Activated T-helper 1 cell treated with anti-CD3 and anti-CD28 coated beads, Interleukin-12 subunit alpha, Interleukin-12 subunit beta, Interleukin-2, Interleukin-4 antibody, amounts not matched to agents 30 ng/mL and 10 ng/mL and 1 ng/mL, durations not matched to agents 14 hours and 24 hours and 36 hours (primary cell): ENCODE data around the gene PIK3R5. TPM values are rescaled to one million over a fixed set of nuclear protein-coding genes. Genes with fewer than 3 reads are reported as not detected.

ENCODE experiments used
- DNase-seq: peaks from one replicate; pipeline ENCODE4 v3.0.0; 2021; ENCODE audit warnings: low spot score
- H3K27ac Mint-ChIP-seq: one replicate; pipeline ENCODE4 v1.8.0; 2021; ENCODE audit warnings: mild to moderate bottlenecking, mixed read lengths
- H3K27me3 Mint-ChIP-seq: one replicate; pipeline ENCODE4 v1.8.0; 2022; ENCODE audit warnings: mild to moderate bottlenecking, moderate library complexity, mixed read lengths; ENCODE audit not compliant: insufficient read depth
- H3K36me3 Mint-ChIP-seq: one replicate; pipeline ENCODE4 v1.8.0; 2021; ENCODE audit warnings: low read depth, mixed read lengths
- H3K4me1 Mint-ChIP-seq: one replicate; pipeline ENCODE4 v1.8.0; 2021; ENCODE audit warnings: low read depth, mixed read lengths
- H3K4me3 Mint-ChIP-seq: one replicate; pipeline ENCODE4 v1.8.0; 2021; ENCODE audit warnings: mild to moderate bottlenecking, moderate library complexity, mixed read lengths
- H3K9me3 Mint-ChIP-seq: one replicate; pipeline ENCODE4 v1.8.0; 2021; ENCODE audit warnings: mixed read lengths
- intact Hi-C: fragments of 100-400 bp; cut with micrococcal nuclease; formaldehyde crosslinking; loops from one replicate; pipeline ENCODE4 v1.15.1; 2024
- total RNA-seq: library from RNA; stranded (reverse); gene quantifications from 2 replicates; pipeline ENCODE4 v1.2.3, GENCODE V29; 2022

PIK3R5 gene
- total RNA-seq, 1 donor from 2014 or later = 33.6 TPM

DNA sequence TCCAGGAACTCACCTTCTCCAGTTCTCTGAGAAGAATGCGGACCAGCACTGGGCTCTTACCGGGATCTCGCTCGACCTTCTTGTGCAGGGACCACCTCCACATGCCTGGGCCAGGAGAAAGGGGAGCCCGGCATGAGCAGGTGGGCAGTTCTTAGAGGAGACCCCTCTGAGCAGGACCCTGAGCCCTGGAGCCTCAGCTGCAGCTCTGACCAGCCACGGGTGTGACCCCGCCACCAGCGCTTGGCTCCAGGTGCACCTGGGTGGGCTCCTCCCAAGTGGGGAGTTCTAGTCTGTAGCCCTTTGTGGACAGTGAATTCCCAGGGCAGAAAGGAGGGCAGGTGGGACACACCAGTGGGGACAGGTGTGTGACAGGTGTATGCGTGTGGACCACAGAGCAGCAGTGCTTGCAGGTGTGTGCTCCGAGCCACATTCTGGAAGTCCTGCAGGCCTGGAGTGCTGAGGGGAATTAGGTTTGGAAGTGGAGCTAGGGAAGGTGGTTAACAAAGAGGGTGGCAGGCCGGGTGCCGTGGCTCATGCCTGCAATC is 126.9 kb downstream of the PIK3R5 start:
- peaks cover 5% of the 10 kb centered on the region for H3K36me3 Mint-ChIP-seq
- DNase-seq = no peak
- intact Hi-C loops = no loop called here
- H3K27me3 Mint-ChIP-seq = no peaks in the 10 kb centered on the region
- H3K4me1 Mint-ChIP-seq = no peaks in the 10 kb centered on the region
- H3K9me3 Mint-ChIP-seq = no peaks in the 10 kb centered on the region
- H3K27ac Mint-ChIP-seq = no peak overlapping the region
- no peak overlapping the region for H3K4me3 Mint-ChIP-seq

- intact Hi-C loops = no loop called here
- Mint-ChIP-seq H3K27me3 (no peaks in the 10 kb centered on the region), H3K4me1 (no peaks in the 10 kb centered on the region), H3K4me3 (no peak overlapping the region), H3K9me3 (no peaks in the 10 kb centered on the region), H3K36me3 (peaks cover 3% of the 10 kb centered on the region), H3K27ac (no peak overlapping the region)
- no peak for DNase-seq
These were observed 127.9 kb downstream of the PIK3R5 start for GRCh38 chr17:8837563-8838075.

DNA sequence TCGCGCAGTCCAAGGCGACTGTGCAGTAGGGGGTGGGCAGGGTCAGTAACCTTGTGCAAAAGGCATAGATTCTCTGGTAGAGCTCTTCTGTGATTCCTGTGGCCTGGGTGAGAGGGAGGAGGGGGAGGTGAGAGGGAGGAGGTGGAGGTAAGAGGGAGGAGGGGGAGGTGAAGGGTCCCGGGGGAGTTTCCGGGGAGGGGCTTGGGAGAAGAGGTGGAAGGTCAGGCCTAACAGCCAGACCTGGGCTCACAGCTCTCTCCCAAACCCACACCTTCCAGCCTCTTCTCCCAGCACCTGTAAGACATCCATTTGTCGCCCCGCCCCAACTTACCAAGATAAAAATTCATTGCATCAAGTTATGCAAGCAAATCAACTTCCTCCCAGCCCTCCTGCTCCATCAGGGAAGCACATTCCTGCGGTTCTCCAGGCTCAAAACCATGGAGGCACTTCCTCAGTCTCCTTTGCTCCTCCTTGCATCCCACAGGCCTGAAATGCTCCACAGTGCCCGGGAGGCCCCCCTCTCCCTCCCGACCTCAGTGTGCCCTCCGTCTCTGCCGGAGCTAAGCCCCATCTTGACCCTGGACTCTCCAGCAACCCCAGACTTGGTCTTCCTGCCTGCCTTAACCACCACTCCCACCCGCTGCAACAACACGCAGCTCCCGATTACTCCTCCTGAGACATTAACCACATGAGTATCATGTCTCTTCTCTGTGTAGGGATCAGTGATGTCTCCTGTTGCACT is 128.5 kb downstream of the PIK3R5 start:
- Mint-ChIP-seq H3K4me1 (no peaks in the 10 kb centered on the region), H3K27ac (no peak overlapping the region), H3K9me3 (no peaks in the 10 kb centered on the region), H3K36me3 (peaks cover 3% of the 10 kb centered on the region), H3K4me3 (no peak overlapping the region), H3K27me3 (no peaks in the 10 kb centered on the region)
- no peak for DNase-seq
- intact Hi-C loops = no loop called here

GRCh38 chr17:8835631-8836364 is 129.7 kb downstream of the PIK3R5 start:
- no peaks in the 10 kb centered on the region for H3K27me3 Mint-ChIP-seq
- peaks cover 3% of the 10 kb centered on the region for H3K36me3 Mint-ChIP-seq

GRCh38 chr17:8835106-8835505 is 130.4 kb downstream of the PIK3R5 start:
- Mint-ChIP-seq H3K36me3 (peaks cover 3% of the 10 kb centered on the region), H3K27ac (no peak overlapping the region), H3K4me1 (no peaks in the 10 kb centered on the region), H3K9me3 (no peaks in the 10 kb centered on the region), H3K4me3 (no peak overlapping the region), H3K27me3 (no peaks in the 10 kb centered on the region)
- no peak for DNase-seq
- intact Hi-C loops = no loop called here

More at GRCh38 chr17:8835631-8836364, 129.7 kb downstream of the PIK3R5 start:
- no peaks in the 10 kb centered on the region for H3K4me1 Mint-ChIP-seq
- intact Hi-C loops = no loop called here
- H3K27ac Mint-ChIP-seq = no peak overlapping the region
- no peak for DNase-seq
- no peak overlapping the region for H3K4me3 Mint-ChIP-seq
- no peaks in the 10 kb centered on the region for H3K9me3 Mint-ChIP-seq

- H3K4me1 Mint-ChIP-seq = no peaks in the 10 kb centered on the region
- no peak overlapping the region for H3K4me3 Mint-ChIP-seq
- H3K27ac Mint-ChIP-seq = no peak overlapping the region
- H3K9me3 Mint-ChIP-seq = no peaks in the 10 kb centered on the region
- no peaks in the 10 kb centered on the region for H3K27me3 Mint-ChIP-seq
- peak; percentile 11 for DNase-seq
- intact Hi-C loops = no loop called here
- H3K36me3 Mint-ChIP-seq = peaks cover 3% of the 10 kb centered on the region
These were observed 132.7 kb downstream of the PIK3R5 start for GRCh38 chr17:8832711-8833352.

DNA sequence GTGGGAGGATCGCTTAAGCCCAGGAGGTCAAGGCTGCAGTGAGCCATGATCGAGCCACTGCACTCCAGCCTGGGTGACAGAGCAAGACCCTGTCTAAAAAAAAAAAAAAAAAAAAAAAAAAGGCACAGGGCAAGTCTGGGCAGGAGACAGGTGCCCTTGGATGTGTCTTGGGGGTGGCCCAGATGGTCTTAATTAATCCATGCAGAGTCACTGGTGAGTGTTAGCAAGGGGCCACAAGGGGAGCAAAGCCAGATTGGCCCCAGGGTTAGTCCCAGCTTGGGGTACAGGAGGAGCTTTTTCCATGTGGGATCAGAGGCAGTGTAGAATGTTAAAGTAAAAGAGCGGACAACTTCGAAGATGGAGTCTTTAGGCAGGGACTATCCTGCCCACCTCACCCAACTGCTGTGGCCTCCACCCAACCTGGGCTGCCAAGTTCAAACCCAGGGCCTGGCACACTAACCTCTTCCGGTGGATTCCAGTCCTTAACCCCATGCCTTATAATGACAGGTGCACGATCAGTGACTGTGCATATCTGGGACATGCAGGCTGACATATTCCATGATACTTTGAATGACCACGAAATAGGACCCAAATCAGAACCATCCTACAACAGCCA is 134.2 kb downstream of the PIK3R5 start:
- no peak overlapping the region for H3K4me3 Mint-ChIP-seq
- H3K36me3 Mint-ChIP-seq = peaks cover 2% of the 10 kb centered on the region
- H3K4me1 Mint-ChIP-seq = no peaks in the 10 kb centered on the region
- no peaks in the 10 kb centered on the region for H3K9me3 Mint-ChIP-seq
- H3K27me3 Mint-ChIP-seq = no peaks in the 10 kb centered on the region
- no peak for DNase-seq
- H3K27ac Mint-ChIP-seq = no peak overlapping the region
- intact Hi-C loops = no loop called here

- intact Hi-C loops = no loop called here
- Mint-ChIP-seq H3K27ac (no peak overlapping the region), H3K27me3 (no peaks in the 10 kb centered on the region), H3K36me3 (peaks cover 2% of the 10 kb centered on the region), H3K4me3 (no peak overlapping the region), H3K4me1 (no peaks in the 10 kb centered on the region), H3K9me3 (peaks cover 4% of the 10 kb centered on the region)
- DNase-seq = no peak
These were observed 135.4 kb downstream of the PIK3R5 start for GRCh38 chr17:8830141-8830540.

- H3K4me3 Mint-ChIP-seq = no peak overlapping the region
- no peak for DNase-seq
- no peaks in the 10 kb centered on the region for H3K4me1 Mint-ChIP-seq
- H3K36me3 Mint-ChIP-seq = peaks cover 2% of the 10 kb centered on the region
- H3K9me3 Mint-ChIP-seq = peaks cover 9% of the 10 kb centered on the region
- intact Hi-C loops = no loop called here
- no peak overlapping the region for H3K27ac Mint-ChIP-seq
- H3K27me3 Mint-ChIP-seq = no peaks in the 10 kb centered on the region
These were observed 136.2 kb downstream of the PIK3R5 start for GRCh38 chr17:8829036-8829941.
